NT2/D1 (cell line): ENCODE results near the gene SUN1.

Experiments
- SUZ12 ChIP-seq: IDR thresholded peaks from 2 replicates; pipeline ENCODE4 v1.6.1; 2011; ENCODE audit not compliant: insufficient read length, insufficient read depth; ENCODE audit errors: extremely low read depth
- YY1 ChIP-seq: IDR thresholded peaks from 2 replicates; pipeline ENCODE4 v1.6.1; 2011; ENCODE audit not compliant: insufficient read length, insufficient read depth
- ZNF274 ChIP-seq: IDR thresholded peaks from 2 replicates; pipeline ENCODE4 v1.6.1; 2011; ENCODE audit warnings: mild to moderate bottlenecking, low read depth, low read length

DNA sequence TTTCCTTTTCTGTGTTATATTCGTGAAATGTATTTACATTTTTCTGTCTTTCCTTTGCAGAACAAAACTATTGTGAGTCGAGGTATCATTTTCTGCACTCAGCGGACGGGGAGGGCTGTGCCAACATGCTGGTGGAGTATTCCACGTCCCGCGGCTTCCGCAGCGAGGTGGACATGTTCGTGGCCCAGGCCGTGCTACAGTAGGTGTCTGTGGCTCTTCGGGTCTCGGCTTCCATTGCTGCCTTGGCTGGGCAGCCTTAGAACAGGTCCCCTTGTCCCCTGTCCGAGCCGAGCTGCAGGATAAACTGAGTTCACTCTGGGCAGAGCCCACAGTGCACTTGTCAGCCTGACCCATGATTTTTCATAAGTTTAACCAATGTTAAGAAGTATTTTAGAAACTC, 58.6 kb downstream of the SUN1 start:
- no peak for TF ChIP-seq YY1
- no peak for TF ChIP-seq ZNF274
- no peak for TF ChIP-seq SUZ12
